Measurements from ENCODE around the gene GSKIP. TPM values are rescaled to one million over a fixed set of nuclear protein-coding genes. Genes with fewer than 3 reads are reported as not detected.

GSKIP gene
- total and polyA plus RNA-seq, 2 experiments from 2014 or later: 17.4 to 50.9 TPM

GRCh38 chr14:96316087-96316486, 47.2 kb upstream of the GSKIP start (continued):
- TF ChIP-seq EZH2 (IDR thresholded peaks at IDR 0.05; ENCODE audit: low read depth, unreplicated experiment): no peak
- TF ChIP-seq JUNB (IDR thresholded peaks at IDR 0.05; ENCODE audit: unreplicated experiment): no peak
- no peak for TF ChIP-seq ZNF114 (CRISPR knock-in tag; IDR thresholded peaks at IDR 0.05)
- no peak for TF ChIP-seq CREB1 (CRISPR knock-in tag; IDR thresholded peaks at IDR 0.05; ENCODE audit: low read depth)
- TF ChIP-seq ZNF462 (CRISPR knock-in tag; IDR thresholded peaks at IDR 0.05): no peak

- H3K36me3 Mint-ChIP-seq (ENCODE audit: low read depth): peaks cover 22% of the 10 kb centered on the region
- no peak overlapping the region for H3K27ac Mint-ChIP-seq
- H3K36me3 ChIP-seq (ENCODE audit: insufficient read depth): peaks cover 11% of the 10 kb centered on the region; the same call in 1 of the 2 replicates
- H3K4me1 ChIP-seq (ENCODE audit: insufficient read depth): no peaks in the 10 kb centered on the region
- no peak overlapping the region for H3K4me3 ChIP-seq
- H3K4me3 Mint-ChIP-seq: no peak overlapping the region
- ATAC-seq (no peak), DNase-seq (ENCODE audit: low spot score) (no peak)
- H3K9me2 ChIP-seq (ENCODE audit: insufficient read depth): no peaks in the 10 kb centered on the region
- no peak overlapping the region for H3K4me2 ChIP-seq
- no peak overlapping the region for H2AFZ ChIP-seq
- no peaks in the 10 kb centered on the region for H3K4me1 Mint-ChIP-seq
- H4K20me1 ChIP-seq (replicated peaks; ENCODE audit: insufficient read depth): no peaks in the 10 kb centered on the region
- no peaks in the 10 kb centered on the region for H3K79me2 ChIP-seq (replicated peaks; ENCODE audit: insufficient read depth)
- H3K27ac ChIP-seq (ENCODE audit: low read depth): no peak overlapping the region
- no peak for TF ChIP-seq ETS1 (IDR thresholded peaks at IDR 0.05)
- no peak for TF ChIP-seq STAT1 (IDR thresholded peaks at IDR 0.05; ENCODE audit: unreplicated experiment)
- TF ChIP-seq CTCF (conservative IDR thresholded peaks at IDR 0.05; ENCODE audit: low read depth in 2 of 2): no peak
- no peak for TF ChIP-seq EZH2phosphoT487 (IDR thresholded peaks at IDR 0.05; ENCODE audit: unreplicated experiment)
- TF ChIP-seq NANOG (IDR thresholded peaks at IDR 0.05; ENCODE audit: borderline replicate concordance): no peak
- no peak for TF ChIP-seq CREB1 (CRISPR knock-in tag; IDR thresholded peaks at IDR 0.05; ENCODE audit: low read depth)
- no peaks in the 10 kb centered on the region for H3K27me3 Mint-ChIP-seq (ENCODE audit: insufficient read depth, low read depth, poor library complexity)
- no peaks in the 10 kb centered on the region for H3K9me3 Mint-ChIP-seq
- H3F3A ChIP-seq (replicated peaks; ENCODE audit: low read depth): no peaks in the 10 kb centered on the region
- no peaks in the 10 kb centered on the region for H3K27me3 ChIP-seq (ENCODE audit: insufficient read depth)
These were observed 44.5 kb upstream of the GSKIP start for GRCh38 chr14:96318836-96319235.
